HG03558 (cell line): Measurements from ENCODE around the gene MSMP.

ENCODE experiments used
- ATAC-seq: cut with Tn5 transposase; IDR thresholded peaks from one replicate; pipeline ENCODE4 v1.9.1; 2021; ENCODE audit warnings: moderate number of reproducible peaks; ENCODE audit not compliant: unreplicated experiment; ENCODE audit errors: extremely low read depth

Gene MSMP, protein sequence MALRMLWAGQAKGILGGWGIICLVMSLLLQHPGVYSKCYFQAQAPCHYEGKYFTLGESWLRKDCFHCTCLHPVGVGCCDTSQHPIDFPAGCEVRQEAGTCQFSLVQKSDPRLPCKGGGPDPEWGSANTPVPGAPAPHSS

GRCh38 chr9:35754264-35754663 is at the start of gene MSMP:
MSMP (minus strand) TSS chr9:35754276; CDS start chr9:35754129, 147 bp downstream.
- no peak for ATAC-seq

GRCh38 chr9:35801328-35802128 is 47.5 kb upstream of the MSMP start:
- no peak for ATAC-seq

- ATAC-seq: no peak
These were observed 46.5 kb upstream of the MSMP start for GRCh38 chr9:35800530-35800929.

DNA sequence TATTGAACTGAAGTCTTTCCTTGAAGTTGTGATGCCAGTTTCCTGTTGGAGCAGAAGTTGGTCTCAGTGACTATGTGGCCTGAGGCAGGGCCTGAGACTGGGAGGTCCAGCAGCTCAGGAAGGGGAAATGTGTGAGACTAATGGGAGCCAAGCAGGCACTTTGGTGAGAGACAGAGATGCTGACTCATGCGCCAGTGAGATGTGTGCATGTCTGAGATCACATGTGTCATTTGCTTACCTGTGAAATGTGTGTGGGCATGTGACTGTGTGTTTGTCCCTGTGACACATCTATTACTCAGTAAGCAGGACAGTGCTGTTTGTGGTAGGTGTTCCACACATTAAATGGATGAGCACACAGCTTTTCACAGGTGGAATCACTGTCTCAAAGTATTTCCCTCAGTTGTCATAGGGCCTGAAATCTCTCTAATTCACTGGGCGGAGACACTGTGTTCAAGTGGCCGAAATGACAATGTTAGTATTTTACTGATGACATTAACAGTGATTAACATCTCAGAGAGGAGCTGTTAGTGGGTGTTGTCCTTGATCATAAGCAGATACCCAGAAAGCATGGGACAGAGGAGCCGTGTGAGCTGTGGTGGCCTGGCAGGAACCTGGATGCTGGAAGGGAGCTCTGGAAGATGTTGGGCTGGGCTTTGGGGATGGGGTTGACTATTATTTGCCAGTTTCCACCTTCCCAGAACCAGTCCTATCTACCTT is 44.7 kb upstream of the MSMP start:
- no peak for ATAC-seq

DNA sequence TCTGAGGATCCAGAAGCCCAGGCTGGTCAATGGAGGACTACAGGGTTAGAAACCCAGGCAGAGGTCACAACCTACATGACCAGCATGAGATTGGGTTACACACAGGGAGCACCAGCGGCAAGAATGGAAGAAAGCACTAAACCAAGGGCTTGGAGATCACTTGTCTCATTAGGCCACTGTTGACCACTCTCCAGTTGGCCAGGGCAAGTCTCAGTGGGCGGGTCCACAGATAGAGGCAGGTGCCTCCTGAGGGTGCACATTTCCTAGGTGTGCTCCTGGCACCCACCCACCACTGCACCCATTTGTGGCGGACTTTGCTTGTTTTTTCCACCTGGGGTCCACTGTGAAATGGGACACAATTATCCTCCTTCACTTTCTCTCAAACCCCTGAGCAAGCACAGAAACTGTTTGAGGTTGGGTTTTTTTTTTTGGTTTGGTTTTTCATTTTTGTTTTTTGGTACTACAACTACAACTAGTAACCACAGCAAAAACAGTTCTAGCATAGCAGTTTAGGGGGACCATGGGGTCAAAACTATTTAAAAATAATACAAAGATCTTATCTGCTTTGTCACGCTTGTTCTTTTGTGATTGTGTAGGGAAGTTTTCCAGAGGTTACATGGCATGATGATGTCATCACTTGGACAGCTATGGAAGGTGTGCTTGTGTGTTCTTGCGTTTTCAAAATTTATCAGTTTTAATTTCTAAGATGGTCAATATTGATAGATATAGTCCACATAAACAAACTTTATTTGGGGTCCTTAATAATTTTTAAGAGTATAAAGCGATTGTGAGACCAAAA is 43.4 kb upstream of the MSMP start:
- ATAC-seq: no peak

DNA sequence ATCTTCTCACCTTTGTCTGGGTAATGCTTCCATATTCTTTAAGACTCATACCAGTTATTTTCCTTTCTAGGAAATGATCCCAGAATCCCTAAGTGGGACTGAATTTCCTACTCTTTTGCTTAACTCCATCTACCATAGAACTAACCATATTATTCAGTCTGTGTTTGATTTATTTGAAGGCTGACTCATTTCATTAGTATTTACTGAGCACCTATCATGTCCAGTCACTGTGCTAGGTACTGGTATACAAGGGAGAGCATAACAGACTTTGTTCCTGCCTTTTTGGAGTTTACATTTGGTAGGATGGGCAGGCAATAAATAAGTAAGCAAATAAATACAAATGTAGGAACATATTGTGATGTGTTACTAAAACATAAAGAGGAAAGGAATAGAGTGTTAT is 41.6 kb upstream of the MSMP start:
- ATAC-seq: no peak

DNA sequence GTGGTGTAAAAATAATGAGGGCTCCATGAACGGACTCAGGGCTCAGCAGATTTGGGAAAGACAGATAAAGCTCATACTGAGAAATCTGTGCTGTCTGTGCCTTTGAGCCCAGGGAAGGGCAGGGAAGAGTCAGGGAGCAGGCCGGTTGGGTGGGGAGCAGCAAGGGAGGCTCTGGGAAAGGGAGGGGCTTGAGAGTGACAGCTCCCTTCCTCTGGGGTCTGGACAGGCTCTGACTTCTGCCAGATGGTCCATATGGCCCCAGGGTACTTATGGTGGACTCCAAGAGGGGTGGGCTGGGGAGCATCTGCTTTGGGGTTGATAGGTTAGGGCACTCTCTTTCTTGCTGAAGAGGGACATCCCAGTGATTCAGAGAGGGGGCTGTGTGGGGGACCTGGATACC is 39.4 kb upstream of the MSMP start:
- ATAC-seq: no peak

DNA sequence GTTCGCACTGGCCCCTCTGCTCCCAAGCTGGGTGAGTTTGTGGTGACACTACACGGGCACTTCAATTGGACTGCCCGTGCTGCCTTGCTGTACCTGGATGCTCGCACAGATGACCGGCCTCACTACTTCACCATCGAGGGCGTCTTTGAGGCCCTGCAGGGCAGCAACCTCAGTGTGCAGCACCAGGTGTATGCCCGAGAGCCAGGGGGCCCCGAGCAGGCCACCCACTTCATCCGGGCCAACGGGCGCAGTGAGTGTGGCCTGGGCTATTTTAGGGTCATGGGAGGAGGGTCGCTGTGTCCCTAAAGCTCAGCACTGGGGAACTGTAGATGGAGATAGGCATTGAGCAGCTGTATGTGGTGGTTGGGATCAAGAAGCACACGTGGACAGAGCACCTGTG is 38.8 kb upstream of the MSMP start:
- no peak for ATAC-seq

DNA sequence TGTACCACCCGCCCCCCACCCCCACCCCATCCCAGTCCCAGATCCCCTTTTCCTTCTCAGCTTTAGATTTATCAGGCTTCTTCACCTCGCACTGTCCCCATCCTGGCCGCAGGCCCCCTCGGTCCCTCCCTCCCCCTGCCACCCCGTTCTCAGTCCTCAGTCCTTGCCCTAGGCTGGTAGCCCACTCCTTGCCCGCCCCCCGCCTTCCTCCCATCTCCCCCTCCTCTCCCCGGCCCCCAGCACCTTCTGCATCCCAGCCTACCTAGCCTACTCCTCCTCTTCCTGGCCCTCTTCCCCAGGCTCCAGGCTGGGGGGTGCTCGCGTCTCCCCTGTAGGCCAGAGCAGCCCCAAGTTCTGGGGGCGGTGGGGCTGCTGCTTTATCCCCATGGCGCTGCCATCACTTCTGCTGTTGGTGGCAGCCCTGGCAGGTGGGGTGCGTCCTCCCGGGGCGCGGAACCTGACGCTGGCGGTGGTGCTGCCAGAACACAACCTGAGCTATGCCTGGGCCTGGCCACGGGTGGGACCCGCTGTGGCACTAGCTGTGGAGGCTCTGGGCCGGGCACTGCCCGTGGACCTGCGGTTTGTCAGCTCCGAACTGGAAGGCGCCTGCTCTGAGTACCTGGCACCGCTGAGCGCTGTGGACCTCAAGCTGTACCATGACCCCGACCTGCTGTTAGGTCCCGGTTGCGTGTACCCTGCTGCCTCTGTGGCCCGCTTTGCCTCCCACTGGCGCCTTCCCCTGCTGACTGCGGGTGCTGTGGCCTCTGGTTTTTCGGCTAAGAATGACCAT is 38.1 kb upstream of the MSMP start:
- no peak for ATAC-seq

DNA sequence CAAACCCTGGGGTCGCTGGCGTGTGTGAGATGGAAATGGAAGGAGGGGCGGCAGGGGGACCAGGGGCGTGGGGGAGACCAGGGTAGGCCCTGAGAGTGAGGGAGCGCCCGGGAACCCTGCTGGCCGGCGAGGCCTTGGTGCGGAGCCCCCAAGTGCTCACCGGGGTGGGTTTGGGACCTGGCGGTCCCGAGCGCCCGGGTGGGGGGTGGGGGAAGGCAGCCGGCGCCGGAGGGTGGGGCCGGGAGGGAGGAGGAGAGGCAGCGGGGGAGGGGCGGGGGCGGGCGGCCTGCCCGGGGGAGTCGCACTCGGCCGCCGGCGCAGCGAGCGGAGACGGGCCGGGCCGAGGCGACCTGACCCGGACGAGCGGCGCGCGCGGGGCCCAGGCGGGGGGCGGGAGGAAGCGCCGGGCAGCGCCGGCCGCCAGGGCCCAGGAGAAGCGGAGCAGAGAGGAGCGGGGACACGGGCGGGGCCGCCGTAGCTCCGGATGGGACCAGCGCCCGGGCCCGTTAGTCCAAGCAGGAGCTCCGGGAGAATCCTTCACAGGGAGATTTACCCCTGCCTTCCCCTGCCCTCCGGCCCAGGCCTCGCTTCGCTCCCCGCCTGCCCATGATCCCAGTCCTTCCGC is 37.3 kb upstream of the MSMP start, which contains the start of gene NPR2:
Gene NPR2, plus strand, starts transcription at position 295 of the 625 bp plus-strand sequence. CDS start 818 bp downstream, outside the sequence.
- ATAC-seq: no peak

GRCh38 chr9:35790385-35791296 is 36.6 kb upstream of the MSMP start:
- no peak for ATAC-seq

DNA sequence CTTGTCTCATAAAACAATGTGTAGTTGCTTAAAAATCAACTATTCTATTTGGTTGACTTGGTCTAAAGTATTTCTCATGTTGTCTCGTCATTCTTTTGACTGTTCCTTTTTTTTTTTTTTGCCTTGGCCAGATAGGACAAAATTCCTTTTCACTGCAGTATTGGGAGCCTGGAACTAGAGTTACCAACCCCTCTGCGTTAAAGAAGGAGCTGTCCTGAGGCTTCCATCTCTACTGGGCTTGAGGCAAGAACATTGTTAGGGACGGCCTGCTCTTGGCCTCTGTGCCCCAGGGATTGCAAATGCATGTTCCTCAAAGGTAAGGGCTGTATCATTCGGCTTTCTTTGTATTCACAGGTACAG is 35.9 kb upstream of the MSMP start:
- no peak for ATAC-seq

DNA sequence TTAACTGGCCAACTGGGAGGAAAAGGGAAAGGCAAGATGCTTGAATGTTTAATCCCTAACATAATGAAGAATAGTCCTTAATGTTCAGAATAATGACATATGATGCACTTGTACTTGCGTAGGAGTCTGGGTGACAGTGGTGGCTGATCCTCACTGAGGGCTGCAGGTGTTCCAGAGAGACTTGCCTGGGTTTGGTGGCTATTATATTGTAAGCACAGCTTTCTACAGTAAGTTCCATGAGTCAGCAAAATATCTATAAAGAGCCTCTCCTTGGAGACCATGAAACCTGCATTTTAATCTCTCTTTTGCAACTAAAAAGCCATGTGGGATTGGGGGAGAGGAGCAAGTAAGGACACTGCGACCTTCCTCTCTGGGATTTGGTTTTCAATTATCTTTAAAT is 35.5 kb upstream of the MSMP start:
- no peak for ATAC-seq

- no peak for ATAC-seq
These were observed 29.3 kb upstream of the MSMP start for GRCh38 chr9:35783418-35783817.

- no peak for ATAC-seq
These were observed 27.0 kb upstream of the MSMP start for GRCh38 chr9:35781066-35781465.

GRCh38 chr9:35778496-35778895 is 24.4 kb upstream of the MSMP start:
- no peak for ATAC-seq

GRCh38 chr9:35776018-35776417 is 21.9 kb upstream of the MSMP start:
- no peak for ATAC-seq

DNA sequence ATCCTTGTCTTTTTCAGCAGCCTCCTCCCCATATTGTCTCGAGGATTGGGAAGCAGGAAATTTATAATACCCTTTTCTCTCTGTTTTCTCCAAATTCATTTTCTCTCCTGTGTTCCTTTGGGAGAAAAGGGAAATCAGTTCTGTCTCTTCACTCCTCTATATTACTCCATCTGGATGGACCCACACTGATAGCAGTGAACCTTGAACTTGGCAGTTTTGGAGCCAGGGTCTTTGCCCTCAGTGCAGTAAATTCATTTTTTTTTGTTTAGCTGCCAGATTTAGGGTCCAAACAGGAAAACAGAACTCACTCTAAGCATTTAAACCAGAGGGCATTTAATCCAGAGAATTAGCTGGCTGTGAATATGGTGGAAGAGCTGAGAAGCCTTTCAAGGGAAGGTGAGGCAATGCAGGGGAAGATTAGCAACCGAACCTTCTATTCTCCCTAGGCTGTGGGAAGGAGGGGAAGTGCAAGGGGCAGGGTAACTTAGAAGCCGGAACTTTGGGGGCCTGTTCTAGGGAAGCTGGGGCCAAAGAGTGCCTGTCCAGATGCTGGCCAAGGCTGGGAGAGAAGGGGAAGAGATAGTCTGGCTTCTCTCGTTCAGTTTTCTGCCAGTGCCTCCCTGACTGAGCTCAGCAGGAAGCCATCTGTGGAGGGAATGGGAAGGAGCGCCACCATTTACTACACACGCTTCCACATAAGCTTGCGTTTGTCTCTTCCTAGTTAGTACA is 21.0 kb upstream of the MSMP start:
- no peak for ATAC-seq
